CD8-positive, alpha-beta memory T cell (primary cell): ENCODE measurements around the gene SLC23A1. TPM values are rescaled to one million over a fixed set of nuclear protein-coding genes. Genes with fewer than 3 reads are reported as not detected.

Experiments
- CTCF ChIA-PET: fragments of 350-600 bp; sonication (Branson Sonifier 250); formaldehyde crosslinking; loops from one replicate; lab custom pipeline; 2021; ENCODE audit warnings: antibody characterized with exemption; lab: Charles Lee
- POLR2A ChIA-PET: fragments of 350-600 bp; sonication (Branson Sonifier 250); formaldehyde crosslinking; loops from one replicate; lab custom pipeline; 2021; ENCODE audit warnings: antibody characterized with exemption; lab: Charles Lee
- DNase-seq, 5 donors: peaks; one replicate each; pipeline versions ENCODE4 v3.0.0 to v3.0.0-alpha.2; 2020 to 2022; ENCODE audit warnings: mixed read lengths in 1 of 5
- H3K27ac ChIP-seq: one replicate; pipeline ENCODE4 v1.7.0; 2013; ENCODE audit warnings: low read depth, mild to moderate bottlenecking, low read length, moderate library complexity
- H3K27me3 ChIP-seq: 2 replicates; pipeline ENCODE4 v1.7.0; 2013; ENCODE audit warnings: low read length, mild to moderate bottlenecking; ENCODE audit not compliant: insufficient read depth, poor library complexity, severe bottlenecking
- H3K36me3 ChIP-seq: 2 replicates; pipeline ENCODE4 v1.7.0; 2013; ENCODE audit warnings: mild to moderate bottlenecking, low read length, moderate library complexity; ENCODE audit not compliant: insufficient read depth
- H3K4me1 ChIP-seq: 2 replicates; pipeline ENCODE4 v1.7.0; 2013; ENCODE audit warnings: mild to moderate bottlenecking, low read length, moderate library complexity; ENCODE audit not compliant: insufficient read depth
- H3K4me3 ChIP-seq: 2 replicates; pipeline ENCODE4 v1.7.0; 2013; ENCODE audit warnings: mild to moderate bottlenecking, low read length
- H3K9me3 ChIP-seq: 2 replicates; pipeline ENCODE4 v1.7.0; 2013; ENCODE audit warnings: mild to moderate bottlenecking, low read length
- H3K27ac Mint-ChIP-seq, 8 donors: one replicate each; pipeline ENCODE4 v1.8.0; 2020 to 2021; ENCODE audit warnings: mixed read lengths in 8 of 8, mild to moderate bottlenecking in 6 of 8, inconsistent platforms in 3 of 8, moderate library complexity in 3 of 8
- H3K27me3 Mint-ChIP-seq, 2 donors: one replicate each; pipeline ENCODE4 v1.8.0; 2020 to 2021; ENCODE audit warnings: mixed read lengths in 2 of 2, mild to moderate bottlenecking in 1 of 2, moderate library complexity in 1 of 2
- H3K36me3 Mint-ChIP-seq, 3 donors: one replicate each; pipeline ENCODE4 v1.8.0; 2020 to 2021; ENCODE audit warnings: mixed read lengths in 3 of 3, inconsistent platforms in 1 of 3, mild to moderate bottlenecking in 1 of 3
- H3K4me1 Mint-ChIP-seq, 3 donors: one replicate each; pipeline ENCODE4 v1.8.0; 2020 to 2021; ENCODE audit warnings: mixed read lengths in 3 of 3, inconsistent platforms in 1 of 3, mild to moderate bottlenecking in 1 of 3
- H3K4me3 Mint-ChIP-seq, 7 donors: one replicate each; pipeline ENCODE4 v1.8.0; 2020 to 2021; ENCODE audit warnings: mixed read lengths in 7 of 7, mild to moderate bottlenecking in 6 of 7, moderate library complexity in 4 of 7, inconsistent platforms in 2 of 7
- H3K9me3 Mint-ChIP-seq, 5 donors: one replicate each; pipeline ENCODE4 v1.8.0; 2020 to 2022; ENCODE audit warnings: mixed read lengths in 5 of 5, mild to moderate bottlenecking in 3 of 5, moderate library complexity in 2 of 5, inconsistent platforms in 1 of 5
- polyA plus RNA-seq: library from polyadenylated mRNA; unstranded; fragments of 300-500 nt; fragmentation: Illumina TruSeq; gene quantifications from one replicate; pipeline ENCODE4 v1.2.3, GENCODE V29; 2021
- total RNA-seq, 2 experiments: library from RNA; stranded (reverse); gene quantifications; one replicate each; pipeline ENCODE4 v1.2.3, GENCODE V29; 2021

SLC23A1 gene
- total and polyA plus RNA-seq, 3 experiments from 2014 or later = 0.33 TPM; not detected in 2

GRCh38 chr5:139419226-139420192 is 36.4 kb upstream of the SLC23A1 start:
- no peaks in the 10 kb centered on the region for H3K36me3 ChIP-seq
- H3K4me3 ChIP-seq = no peak overlapping the region
- Mint-ChIP-seq H3K27me3 (peaks cover 0 to 2% of the 10 kb centered on the region in 2 donors), H3K4me3 (no peak overlapping the region), H3K4me1 (peaks cover 3 to 6% (median 4%) of the 10 kb centered on the region in 3 donors), H3K27ac (peak overlapping the region in 1 of 8 donors; percentile 16), H3K36me3 (peaks cover 8 to 36% (median 17%) of the 10 kb centered on the region in 3 donors), H3K9me3 (no peaks in the 10 kb centered on the region)
- H3K9me3 ChIP-seq = no peaks in the 10 kb centered on the region
- CTCF ChIA-PET = interaction anchor here (0.7 to 16.6 kb wide), 10 partner anchors 9 to 270 kb away, joined by 3 to 414 read pairs (median 4); partner anchors contain the start of genes SPATA24, STING1 and UBE2D2
- no peaks in the 10 kb centered on the region for H3K27me3 ChIP-seq
- peaks cover 6% of the 10 kb centered on the region for H3K4me1 ChIP-seq
- no peak overlapping the region for H3K27ac ChIP-seq
- POLR2A ChIA-PET = no interaction called here
- no peak for DNase-seq

- Histone ChIP-seq H3K9me3 (no peaks in the 10 kb centered on the region), H3K36me3 (no peaks in the 10 kb centered on the region), H3K27ac (no peak overlapping the region), H3K4me3 (no peak overlapping the region), H3K4me1 (peaks cover 11% of the 10 kb centered on the region), H3K27me3 (no peaks in the 10 kb centered on the region)
- ChIA-PET POLR2A (no interaction called here), CTCF (interaction anchor here (1.1 to 16.6 kb wide), 6 partner anchors 9 to 149 kb away, joined by 3 to 414 read pairs (median 4); partner anchors contain the start of gene UBE2D2)
- DNase-seq = no peak
- no peaks in the 10 kb centered on the region for H3K9me3 Mint-ChIP-seq
- H3K27ac Mint-ChIP-seq = no peak overlapping the region
- no peak overlapping the region for H3K4me3 Mint-ChIP-seq
- peaks cover 3 to 6% (median 4%) of the 10 kb centered on the region in 3 donors for H3K4me1 Mint-ChIP-seq
- peaks cover 0 to 2% of the 10 kb centered on the region in 2 donors for H3K27me3 Mint-ChIP-seq
- H3K36me3 Mint-ChIP-seq = peaks cover 8 to 32% (median 17%) of the 10 kb centered on the region in 3 donors
Measured at GRCh38 chr5:139418793-139419192, 35.7 kb upstream of the SLC23A1 start.

- H3K9me3 ChIP-seq = no peaks in the 10 kb centered on the region
- no peak for DNase-seq
- H3K36me3 ChIP-seq = no peaks in the 10 kb centered on the region
- ChIA-PET POLR2A (no interaction called here), CTCF (interaction anchor here (1.4 to 16.6 kb wide), 2 partner anchors 15 to 100 kb away, joined by 4 to 414 read pairs; no protein-coding TSS in a partner anchor)
- no peaks in the 10 kb centered on the region for H3K27me3 ChIP-seq
- Mint-ChIP-seq H3K36me3 (peaks cover 5 to 32% (median 19%) of the 10 kb centered on the region in 3 donors), H3K27me3 (peaks cover 0 to 2% of the 10 kb centered on the region in 2 donors), H3K27ac (no peak overlapping the region), H3K4me3 (no peak overlapping the region), H3K9me3 (no peaks in the 10 kb centered on the region), H3K4me1 (peaks cover 0 to 2% (median under 1%) of the 10 kb centered on the region in 3 donors)
- peaks cover 11% of the 10 kb centered on the region for H3K4me1 ChIP-seq
- no peak overlapping the region for H3K4me3 ChIP-seq
- no peak overlapping the region for H3K27ac ChIP-seq
Measured at GRCh38 chr5:139417214-139417613, 34.1 kb upstream of the SLC23A1 start.

- H3K4me1 ChIP-seq = peaks cover 11% of the 10 kb centered on the region
- no peak for DNase-seq
- Mint-ChIP-seq H3K4me3 (no peak overlapping the region), H3K9me3 (no peaks in the 10 kb centered on the region), H3K4me1 (no peaks in the 10 kb centered on the region), H3K27ac (no peak overlapping the region), H3K27me3 (peaks cover 0 to 2% of the 10 kb centered on the region in 2 donors), H3K36me3 (peaks cover 3 to 32% (median 18%) of the 10 kb centered on the region in 3 donors)
- ChIA-PET POLR2A (no interaction called here), CTCF (interaction anchor here (16.6 kb wide), 1 partner anchor 100 kb away, joined by 414 read pairs; no protein-coding TSS in a partner anchor)
- no peaks in the 10 kb centered on the region for H3K9me3 ChIP-seq
- H3K36me3 ChIP-seq = no peaks in the 10 kb centered on the region
- no peak overlapping the region for H3K27ac ChIP-seq
- no peaks in the 10 kb centered on the region for H3K27me3 ChIP-seq
- H3K4me3 ChIP-seq = no peak overlapping the region
Measured at GRCh38 chr5:139416651-139417050, 33.6 kb upstream of the SLC23A1 start.

- no peaks in the 10 kb centered on the region for H3K9me3 ChIP-seq
- H3K27ac ChIP-seq = no peak overlapping the region
- CTCF ChIA-PET = interaction anchor here (16.6 kb wide), 1 partner anchor 101 kb away, joined by 414 read pairs; no protein-coding TSS in a partner anchor
- no peak for DNase-seq
- H3K27me3 ChIP-seq = no peaks in the 10 kb centered on the region
- H3K4me3 ChIP-seq = no peak overlapping the region
- Mint-ChIP-seq H3K27me3 (peaks cover 0 to 2% of the 10 kb centered on the region in 2 donors), H3K4me1 (no peaks in the 10 kb centered on the region), H3K9me3 (no peaks in the 10 kb centered on the region), H3K36me3 (peaks cover 3 to 30% (median 20%) of the 10 kb centered on the region in 3 donors), H3K27ac (no peak overlapping the region), H3K4me3 (no peak overlapping the region)
- H3K4me1 ChIP-seq = peaks cover 11% of the 10 kb centered on the region
- POLR2A ChIA-PET = no interaction called here
- H3K36me3 ChIP-seq = no peaks in the 10 kb centered on the region
Measured at GRCh38 chr5:139415869-139416268, 32.8 kb upstream of the SLC23A1 start.

- Histone ChIP-seq H3K36me3 (no peaks in the 10 kb centered on the region), H3K27ac (no peak overlapping the region), H3K4me1 (peaks cover 11% of the 10 kb centered on the region), H3K9me3 (no peaks in the 10 kb centered on the region), H3K4me3 (no peak overlapping the region), H3K27me3 (no peaks in the 10 kb centered on the region)
- Mint-ChIP-seq H3K36me3 (peaks cover 0 to 27% (median 19%) of the 10 kb centered on the region in 3 donors), H3K27me3 (peaks cover 0 to 2% of the 10 kb centered on the region in 2 donors), H3K4me3 (no peak overlapping the region), H3K4me1 (no peaks in the 10 kb centered on the region), H3K9me3 (no peaks in the 10 kb centered on the region), H3K27ac (no peak overlapping the region)
- ChIA-PET POLR2A (no interaction called here), CTCF (interaction anchor here (16.6 kb wide), 1 partner anchor 102 kb away, joined by 414 read pairs; no protein-coding TSS in a partner anchor)
- DNase-seq = no peak
Measured at GRCh38 chr5:139415221-139415861, 32.2 kb upstream of the SLC23A1 start.

DNA sequence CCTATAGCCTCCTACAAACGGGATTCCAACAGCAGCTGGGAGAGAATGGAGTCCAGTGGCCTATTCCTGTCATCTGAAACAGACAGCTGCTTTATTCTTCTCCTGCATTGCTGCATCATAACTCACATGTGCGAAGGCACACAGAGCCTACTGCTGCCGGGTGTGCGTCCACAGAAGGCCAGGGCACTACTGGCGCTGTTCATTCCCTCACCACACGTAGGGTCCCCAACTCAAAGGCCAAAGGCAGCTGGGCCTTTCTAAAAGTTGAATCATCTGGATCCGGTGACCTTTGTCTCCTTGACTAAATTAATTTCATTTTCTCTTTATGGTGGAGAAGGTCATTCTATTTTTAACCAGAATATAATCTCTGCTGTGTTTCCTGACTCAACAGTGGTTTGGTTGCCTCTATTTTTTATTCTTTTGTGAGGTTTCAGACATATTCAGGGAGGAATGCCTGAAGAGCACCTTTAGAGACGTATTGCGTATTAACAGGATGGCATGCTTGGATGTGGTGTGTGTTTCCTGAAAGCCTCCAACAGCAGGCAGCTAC is 31.6 kb upstream of the SLC23A1 start:
- Mint-ChIP-seq H3K27ac (no peak overlapping the region), H3K4me1 (no peaks in the 10 kb centered on the region), H3K4me3 (no peak overlapping the region), H3K36me3 (peaks cover 0 to 20% (median 18%) of the 10 kb centered on the region in 3 donors), H3K9me3 (no peaks in the 10 kb centered on the region), H3K27me3 (peaks cover 0 to 2% of the 10 kb centered on the region in 2 donors)
- POLR2A ChIA-PET = no interaction called here
- CTCF ChIA-PET = interaction anchor here (0.8 to 16.6 kb wide), 2 partner anchors 12 to 102 kb away, joined by 3 to 414 read pairs; no protein-coding TSS in a partner anchor
- no peaks in the 10 kb centered on the region for H3K36me3 ChIP-seq
- H3K4me3 ChIP-seq = no peak overlapping the region
- H3K27ac ChIP-seq = no peak overlapping the region
- H3K9me3 ChIP-seq = no peaks in the 10 kb centered on the region
- DNase-seq = no peak
- peaks cover 11% of the 10 kb centered on the region for H3K4me1 ChIP-seq
- H3K27me3 ChIP-seq = no peaks in the 10 kb centered on the region
